Activated CD4-positive, alpha-beta T cell treated with anti-CD3 and anti-CD28 coated beads for 36 hours (primary cell): ENCODE data around the gene YIPF2. TPM values are rescaled to one million over a fixed set of nuclear protein-coding genes. Genes with fewer than 3 reads are reported as not detected.
A peak's percentile ranks its signal among the peaks of the same experiment; 100 is the strongest.
"Not testable (repeated sequence)": the region's sequence is repeated elsewhere in the genome, so short reads cannot be mapped to it uniquely, and the experiment has no call there.

ENCODE experiments used
- ATAC-seq: fragments of 200-7000 bp; cut with Tn5 transposase; one replicate; pipeline ENCODE4 v1.10.0; 2021; ENCODE audit warnings: mild to moderate bottlenecking, moderate library complexity
- CTCF ChIA-PET: fragments of 350-600 bp; sonication (Branson Sonifier 250); formaldehyde crosslinking; loops from one replicate; lab custom pipeline; 2021; ENCODE audit warnings: antibody characterized with exemption; lab: Charles Lee
- POLR2A ChIA-PET: fragments of 350-600 bp; sonication (Branson Sonifier 250); formaldehyde crosslinking; loops from one replicate; lab custom pipeline; 2021; ENCODE audit warnings: antibody characterized with exemption, inconsistent platforms; lab: Charles Lee
- DNase-seq: peaks from one replicate; pipeline ENCODE4 v3.0.0-alpha.2; 2020
- H3K27ac Mint-ChIP-seq: one replicate; pipeline ENCODE4 v1.8.0; 2021; ENCODE audit warnings: mixed read lengths
- H3K27me3 Mint-ChIP-seq: one replicate; pipeline ENCODE4 v1.8.0; 2021; ENCODE audit warnings: mixed read lengths
- H3K36me3 Mint-ChIP-seq: one replicate; pipeline ENCODE4 v1.8.0; 2021; ENCODE audit warnings: low read depth, mixed read lengths
- H3K4me1 Mint-ChIP-seq: one replicate; pipeline ENCODE4 v1.8.0; 2021; ENCODE audit warnings: mixed read lengths
- H3K4me3 Mint-ChIP-seq: one replicate; pipeline ENCODE4 v1.8.0; 2021; ENCODE audit warnings: mild to moderate bottlenecking, moderate library complexity, mixed read lengths
- H3K9me3 Mint-ChIP-seq: one replicate; pipeline ENCODE4 v1.8.0; 2021; ENCODE audit warnings: low read depth, mixed read lengths
- intact Hi-C, 2 experiments: fragments of 100-400 bp; cut with DNase I in 1 of 2; cut with micrococcal nuclease in 1 of 2; formaldehyde crosslinking; loops; one replicate each; pipeline versions ENCODE4 v1.14.2 to v1.15.1; 2022 to 2024; cut with DNase I, micrococcal nuclease
- total RNA-seq, 2 experiments: library from RNA; stranded (reverse); gene quantifications; one replicate each; pipeline ENCODE4 v1.2.3, GENCODE V29; 2021

Gene YIPF2
- total RNA-seq, 2 experiments from 2014 or later, result 15.8 to 21.3 TPM

GRCh38 chr19:10941649-10942048, 13.2 kb upstream of the YIPF2 start:
- not testable (repeated sequence) for ATAC-seq, DNase-seq, H3K27me3 Mint-ChIP-seq, H3K27ac Mint-ChIP-seq, H3K4me1 Mint-ChIP-seq, H3K9me3 Mint-ChIP-seq, H3K4me3 Mint-ChIP-seq, H3K36me3 Mint-ChIP-seq
- CTCF ChIA-PET, result interaction anchor here (0.6 to 3.2 kb wide), 24 partner anchors 10 to 246 kb away, joined by 3 to 24 read pairs (median 4); partner anchors contain the start of gene LDLR
- POLR2A ChIA-PET, result interaction anchor here (0.5 kb wide), 1 partner anchor 1046 kb away, joined by 3 read pairs; no protein-coding TSS in a partner anchor
- intact Hi-C loops, result loop anchor here (1.0 to 5.0 kb wide), 4 partner anchors 22 to 263 kb away; no protein-coding TSS in a partner anchor

- CTCF ChIA-PET, result interaction anchor here (0.6 to 3.2 kb wide), 24 partner anchors 18 to 533 kb away, joined by 3 to 16 read pairs (median 4); partner anchors contain the start of genes CCDC159, CDC37, PRKCSH and TMEM205
- Mint-ChIP-seq H3K4me1 (peaks cover 2% of the 10 kb centered on the region), H3K9me3 (no peaks in the 10 kb centered on the region), H3K27me3 (no peaks in the 10 kb centered on the region), H3K4me3 (no peak overlapping the region), H3K36me3 (peaks cover 5% of the 10 kb centered on the region), H3K27ac (no peak overlapping the region)
- intact Hi-C loops, result loop anchor here (2.0 to 5.0 kb wide), 4 partner anchors 36 to 194 kb away; no protein-coding TSS in a partner anchor
- ATAC-seq (peak; percentile 90), DNase-seq (peak; percentile 49)
- POLR2A ChIA-PET, result interaction anchor here (0.6 to 1.0 kb wide), 8 partner anchors 9 to 440 kb away, joined by 3 to 13 read pairs (median 4); no protein-coding TSS in a partner anchor
These were observed 8.2 kb upstream of the YIPF2 start for GRCh38 chr19:10936661-10937084.

GRCh38 chr19:10935371-10936059, 7.1 kb upstream of the YIPF2 start:
- CTCF ChIA-PET, result interaction anchor here (0.7 to 3.2 kb wide), 15 partner anchors 17 to 500 kb away, joined by 3 to 16 read pairs (median 4); partner anchors contain the start of genes CCDC159, PRKCSH and TMEM205
- no peak overlapping the region for H3K27ac Mint-ChIP-seq
- no peak for ATAC-seq
- H3K4me1 Mint-ChIP-seq, result peaks cover 5% of the 10 kb centered on the region
- H3K9me3 Mint-ChIP-seq, result no peaks in the 10 kb centered on the region
- POLR2A ChIA-PET, result no interaction called here
- no peaks in the 10 kb centered on the region for H3K27me3 Mint-ChIP-seq
- peaks cover 9% of the 10 kb centered on the region for H3K36me3 Mint-ChIP-seq
- H3K4me3 Mint-ChIP-seq, result no peak overlapping the region
- DNase-seq, result no peak
- intact Hi-C loops, result loop anchor here (2.0 to 5.0 kb wide), 4 partner anchors 37 to 195 kb away; no protein-coding TSS in a partner anchor

- no peak for ATAC-seq
- H3K4me1 Mint-ChIP-seq, result peaks cover 21% of the 10 kb centered on the region
- CTCF ChIA-PET, result interaction anchor here (0.6 to 2.3 kb wide), 6 partner anchors 9 to 93 kb away, joined by 3 to 12 read pairs (median 3); no protein-coding TSS in a partner anchor
- peak overlapping the region; percentile 90 for H3K4me3 Mint-ChIP-seq
- POLR2A ChIA-PET, result no interaction called here
- DNase-seq, result no peak
- peak overlapping the region; percentile 67 for H3K27ac Mint-ChIP-seq
- peaks cover 11% of the 10 kb centered on the region for H3K36me3 Mint-ChIP-seq
- intact Hi-C loops, result loop anchor here (2.0 to 5.0 kb wide), 4 partner anchors 57 to 277 kb away; partner anchors contain the start of gene CARM1 (in 1 of the 2)
- H3K27me3 Mint-ChIP-seq, result no peaks in the 10 kb centered on the region
- H3K9me3 Mint-ChIP-seq, result no peaks in the 10 kb centered on the region
These were observed 959 bp upstream of the YIPF2 start for GRCh38 chr19:10929402-10929794.

GRCh38 chr19:10927730-10928562, 493 bp downstream of the YIPF2 start:
- Mint-ChIP-seq H3K9me3 (no peaks in the 10 kb centered on the region), H3K27ac (peak overlapping the region; percentile 79), H3K27me3 (no peaks in the 10 kb centered on the region), H3K36me3 (peaks cover 11% of the 10 kb centered on the region), H3K4me1 (peaks cover 21% of the 10 kb centered on the region), H3K4me3 (peak overlapping the region; percentile 90)
- CTCF ChIA-PET, result interaction anchor here (0.6 to 0.9 kb wide), 2 partner anchors 10 to 996 kb away, joined by 3 read pairs; no protein-coding TSS in a partner anchor
- POLR2A ChIA-PET, result interaction anchor here (0.6 kb wide), 1 partner anchor 9 kb away, joined by 3 read pairs; no protein-coding TSS in a partner anchor
- intact Hi-C loops, result loop anchor here (1.0 to 5.0 kb wide), 9 partner anchors 32 to 507 kb away; partner anchors contain the start of genes CARM1 (in 2 of the 2), ODAD3 (in 1 of the 2), PRKCSH (in 1 of the 2) and TMED1 (in 1 of the 2)
- ATAC-seq, result peak; percentile 1
- DNase-seq, result peak; percentile 29

GRCh38 chr19:10924597-10924996, 3.8 kb downstream of the YIPF2 start:
- ATAC-seq (no peak), DNase-seq (no peak)
- ChIA-PET POLR2A (no interaction called here), CTCF (no interaction called here)
- intact Hi-C loops, result no loop called here
- no peaks in the 10 kb centered on the region for H3K9me3 Mint-ChIP-seq
- no peak overlapping the region for H3K4me3 Mint-ChIP-seq
- peak overlapping the region; percentile 22 for H3K27ac Mint-ChIP-seq
- peaks cover 4% of the 10 kb centered on the region for H3K36me3 Mint-ChIP-seq
- peaks cover 12% of the 10 kb centered on the region for H3K4me1 Mint-ChIP-seq
- H3K27me3 Mint-ChIP-seq, result no peaks in the 10 kb centered on the region

GRCh38 chr19:10923260-10924112, 5.0 kb downstream of the YIPF2 start:
- no peaks in the 10 kb centered on the region for H3K9me3 Mint-ChIP-seq
- H3K36me3 Mint-ChIP-seq, result peaks cover 6% of the 10 kb centered on the region
- ChIA-PET POLR2A (no interaction called here), CTCF (no interaction called here)
- no peak for ATAC-seq
- intact Hi-C loops, result no loop called here
- no peak overlapping the region for H3K27ac Mint-ChIP-seq
- DNase-seq, result no peak
- no peaks in the 10 kb centered on the region for H3K27me3 Mint-ChIP-seq
- no peak overlapping the region for H3K4me3 Mint-ChIP-seq
- peaks cover 9% of the 10 kb centered on the region for H3K4me1 Mint-ChIP-seq

GRCh38 chr19:10922638-10923014, 5.8 kb downstream of the YIPF2 start:
- ChIA-PET CTCF (interaction anchor here (0.7 kb wide), 1 partner anchor 58 kb away, joined by 3 read pairs; no protein-coding TSS in a partner anchor), POLR2A (interaction anchor here (1.3 kb wide), 1 partner anchor 28 kb away, joined by 3 read pairs; no protein-coding TSS in a partner anchor)
- Mint-ChIP-seq H3K9me3 (no peaks in the 10 kb centered on the region), H3K27me3 (no peaks in the 10 kb centered on the region), H3K27ac (no peak overlapping the region), H3K4me1 (peaks cover 4% of the 10 kb centered on the region), H3K36me3 (peaks cover 6% of the 10 kb centered on the region), H3K4me3 (no peak overlapping the region)
- ATAC-seq (no peak), DNase-seq (no peak)
- intact Hi-C loops, result no loop called here

- H3K27me3 Mint-ChIP-seq, result no peaks in the 10 kb centered on the region
- H3K4me1 Mint-ChIP-seq, result no peaks in the 10 kb centered on the region
- H3K9me3 Mint-ChIP-seq, result no peaks in the 10 kb centered on the region
- no peak overlapping the region for H3K4me3 Mint-ChIP-seq
- ATAC-seq, result no peak
- peaks cover 6% of the 10 kb centered on the region for H3K36me3 Mint-ChIP-seq
- ChIA-PET CTCF (interaction anchor here (0.7 kb wide), 1 partner anchor 57 kb away, joined by 3 read pairs; no protein-coding TSS in a partner anchor), POLR2A (interaction anchor here (1.3 kb wide), 1 partner anchor 29 kb away, joined by 3 read pairs; no protein-coding TSS in a partner anchor)
- intact Hi-C loops, result no loop called here
- DNase-seq, result no peak
- no peak overlapping the region for H3K27ac Mint-ChIP-seq
These were observed 6.4 kb downstream of the YIPF2 start for GRCh38 chr19:10921910-10922637.
